ENCODE measurements around the gene NGLY1. TPM values are rescaled to one million over a fixed set of nuclear protein-coding genes. Genes with fewer than 3 reads are reported as not detected.

NGLY1 gene
- total and polyA plus RNA-seq, 4 donors, result 19.1 to 54.4 (median 32.3) TPM

DNA sequence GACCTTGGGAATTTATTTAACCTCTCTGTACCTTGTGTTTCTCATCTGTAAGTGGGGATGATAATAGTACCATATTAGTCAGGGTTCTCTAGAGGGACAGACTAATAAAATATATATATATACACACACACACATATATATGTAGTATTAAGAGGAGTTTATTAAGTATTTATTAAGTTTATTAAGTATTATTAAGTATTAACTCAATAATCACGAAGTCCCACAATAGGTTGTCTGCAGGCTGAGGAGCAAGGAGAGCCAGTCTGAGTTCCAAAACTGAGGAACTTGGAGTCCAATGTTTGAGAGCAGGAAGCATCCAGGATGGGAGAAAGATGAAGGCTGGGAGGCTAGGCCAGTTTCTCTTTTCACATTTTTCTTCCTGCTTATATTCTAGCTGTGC is 21.4 kb upstream of the NGLY1 start:
- ATAC-seq (ENCODE audit: insufficient read depth, low FRiP score) (no peak), DNase-seq (no peak)
- Histone ChIP-seq H3K27ac (ENCODE audit: low read depth in 1 of 2, low read length in 1 of 2) (no peak overlapping the region), H3K36me3 (ENCODE audit: control insufficient read depth in 4 of 4, insufficient read depth in 4 of 4, low read length in 4 of 4) (no peaks in the 10 kb centered on the region), H3K9ac (ENCODE audit: insufficient read depth in 1 of 2, low read length in 2 of 2) (no peak overlapping the region), H3K4me3 (no peak overlapping the region), H3K4me1 (ENCODE audit: control insufficient read depth in 5 of 5, insufficient read depth in 5 of 5, low read length in 5 of 5) (no peaks in the 10 kb centered on the region), H3K27me3 (ENCODE audit: control insufficient read depth in 3 of 3, insufficient read depth in 3 of 3, low read length in 2 of 3) (no peaks in the 10 kb centered on the region), H3K9me3 (ENCODE audit: control insufficient read depth in 4 of 4, insufficient read depth in 3 of 4, low read length in 3 of 4) (no peaks in the 10 kb centered on the region)
- WGBS, 2 donors, result 87 to 89% methylated on average over 1 of the region's 1 CpG
- TF ChIP-seq, protein P1, sequence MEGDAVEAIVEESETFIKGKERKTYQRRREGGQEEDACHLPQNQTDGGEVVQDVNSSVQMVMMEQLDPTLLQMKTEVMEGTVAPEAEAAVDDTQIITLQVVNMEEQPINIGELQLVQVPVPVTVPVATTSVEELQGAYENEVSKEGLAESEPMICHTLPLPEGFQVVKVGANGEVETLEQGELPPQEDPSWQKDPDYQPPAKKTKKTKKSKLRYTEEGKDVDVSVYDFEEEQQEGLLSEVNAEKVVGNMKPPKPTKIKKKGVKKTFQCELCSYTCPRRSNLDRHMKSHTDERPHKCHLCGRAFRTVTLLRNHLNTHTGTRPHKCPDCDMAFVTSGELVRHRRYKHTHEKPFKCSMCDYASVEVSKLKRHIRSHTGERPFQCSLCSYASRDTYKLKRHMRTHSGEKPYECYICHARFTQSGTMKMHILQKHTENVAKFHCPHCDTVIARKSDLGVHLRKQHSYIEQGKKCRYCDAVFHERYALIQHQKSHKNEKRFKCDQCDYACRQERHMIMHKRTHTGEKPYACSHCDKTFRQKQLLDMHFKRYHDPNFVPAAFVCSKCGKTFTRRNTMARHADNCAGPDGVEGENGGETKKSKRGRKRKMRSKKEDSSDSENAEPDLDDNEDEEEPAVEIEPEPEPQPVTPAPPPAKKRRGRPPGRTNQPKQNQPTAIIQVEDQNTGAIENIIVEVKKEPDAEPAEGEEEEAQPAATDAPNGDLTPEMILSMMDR (IDR thresholded peaks at IDR 0.05; ENCODE audit: control extremely low read depth, extremely low read depth), result no peak

DNA sequence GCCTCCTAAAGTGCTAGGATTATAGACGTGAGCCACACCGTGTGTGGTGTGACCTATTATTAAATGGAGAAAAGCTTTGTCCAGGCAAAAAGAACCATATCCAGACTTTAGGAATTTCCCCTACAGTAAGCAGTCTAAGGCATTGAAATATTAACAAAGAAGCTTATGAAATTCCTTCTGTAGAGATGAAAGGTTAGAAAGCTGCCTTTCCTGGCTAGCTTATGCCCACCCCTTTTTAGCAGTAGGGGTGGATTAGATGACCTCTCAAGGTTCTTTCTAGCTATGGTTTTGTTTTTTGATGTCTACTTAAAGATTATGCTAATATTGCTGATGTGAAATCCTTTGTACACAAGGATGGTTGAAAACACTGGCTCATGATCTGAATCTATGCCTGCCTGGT is 20.6 kb upstream of the NGLY1 start:
- Histone ChIP-seq H3K4me1 (ENCODE audit: control insufficient read depth in 5 of 5, insufficient read depth in 5 of 5, low read length in 5 of 5) (no peaks in the 10 kb centered on the region), H3K36me3 (ENCODE audit: control insufficient read depth in 4 of 4, insufficient read depth in 4 of 4, low read length in 4 of 4) (no peaks in the 10 kb centered on the region), H3K9ac (ENCODE audit: insufficient read depth in 1 of 2, low read length in 2 of 2) (no peak overlapping the region), H3K27me3 (ENCODE audit: control insufficient read depth in 3 of 3, insufficient read depth in 3 of 3, low read length in 2 of 3) (no peaks in the 10 kb centered on the region), H3K9me3 (ENCODE audit: control insufficient read depth in 4 of 4, insufficient read depth in 3 of 4, low read length in 3 of 4) (no peaks in the 10 kb centered on the region), H3K4me3 (no peak overlapping the region), H3K27ac (ENCODE audit: low read depth in 1 of 2, low read length in 1 of 2) (no peak overlapping the region)
- 94 to 97% methylated on average over 2 of the region's 2 CpGs for WGBS, 2 donors
- TF ChIP-seq, protein P1 (IDR thresholded peaks at IDR 0.05; ENCODE audit: control extremely low read depth, extremely low read depth), result no peak
- DNase-seq, result no peak
- no peak for ATAC-seq (ENCODE audit: insufficient read depth, low FRiP score)

DNA sequence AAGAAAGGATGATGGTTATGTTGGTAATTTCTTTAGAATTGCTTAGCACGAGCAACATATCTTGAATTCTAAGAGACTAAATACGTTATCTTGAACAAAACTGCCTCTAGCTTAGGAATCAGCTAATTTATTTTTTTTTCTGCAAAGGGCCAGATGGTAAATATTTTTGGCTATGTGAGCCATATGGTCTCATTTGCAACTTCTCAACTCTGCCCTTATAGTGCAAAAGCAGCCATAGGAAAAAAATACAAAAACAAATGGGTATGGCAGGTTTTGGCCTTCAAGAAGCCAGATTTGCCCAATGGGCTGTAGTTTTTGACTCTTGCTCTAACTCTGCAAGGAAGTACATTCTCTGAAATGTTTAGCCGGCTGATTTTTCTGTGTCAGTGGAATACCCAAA is 18.5 kb upstream of the NGLY1 start:
- ATAC-seq (ENCODE audit: insufficient read depth, low FRiP score) (no peak), DNase-seq (peak in 1 of 3 donors; percentile 17)
- Histone ChIP-seq H3K36me3 (ENCODE audit: control insufficient read depth in 4 of 4, insufficient read depth in 4 of 4, low read length in 4 of 4) (no peaks in the 10 kb centered on the region), H3K9ac (ENCODE audit: insufficient read depth in 1 of 2, low read length in 2 of 2) (no peak overlapping the region), H3K9me3 (ENCODE audit: control insufficient read depth in 4 of 4, insufficient read depth in 3 of 4, low read length in 3 of 4) (no peaks in the 10 kb centered on the region), H3K27ac (ENCODE audit: low read depth in 1 of 2, low read length in 1 of 2) (no peak overlapping the region), H3K4me3 (no peak overlapping the region), H3K4me1 (ENCODE audit: control insufficient read depth in 5 of 5, insufficient read depth in 5 of 5, low read length in 5 of 5) (no peaks in the 10 kb centered on the region), H3K27me3 (ENCODE audit: control insufficient read depth in 3 of 3, insufficient read depth in 3 of 3, low read length in 2 of 3) (no peaks in the 10 kb centered on the region)
- TF ChIP-seq, protein P1 (IDR thresholded peaks at IDR 0.05; ENCODE audit: control extremely low read depth, extremely low read depth), result no peak
- 90 to 91% methylated on average over 3 of the region's 3 CpGs for WGBS, 2 donors

Measured in lung (tissue), 12 donors.